ENCODE measurements around the gene C1orf174. TPM values are rescaled to one million over a fixed set of nuclear protein-coding genes. Genes with fewer than 3 reads are reported as not detected.

The C1orf174 gene
- total and polyA plus RNA-seq, 2 of the 13 experiments (the other 11 are each of a cell fraction or from before 2014, with no cell fraction given): 21.6 to 31.4 TPM

DNA sequence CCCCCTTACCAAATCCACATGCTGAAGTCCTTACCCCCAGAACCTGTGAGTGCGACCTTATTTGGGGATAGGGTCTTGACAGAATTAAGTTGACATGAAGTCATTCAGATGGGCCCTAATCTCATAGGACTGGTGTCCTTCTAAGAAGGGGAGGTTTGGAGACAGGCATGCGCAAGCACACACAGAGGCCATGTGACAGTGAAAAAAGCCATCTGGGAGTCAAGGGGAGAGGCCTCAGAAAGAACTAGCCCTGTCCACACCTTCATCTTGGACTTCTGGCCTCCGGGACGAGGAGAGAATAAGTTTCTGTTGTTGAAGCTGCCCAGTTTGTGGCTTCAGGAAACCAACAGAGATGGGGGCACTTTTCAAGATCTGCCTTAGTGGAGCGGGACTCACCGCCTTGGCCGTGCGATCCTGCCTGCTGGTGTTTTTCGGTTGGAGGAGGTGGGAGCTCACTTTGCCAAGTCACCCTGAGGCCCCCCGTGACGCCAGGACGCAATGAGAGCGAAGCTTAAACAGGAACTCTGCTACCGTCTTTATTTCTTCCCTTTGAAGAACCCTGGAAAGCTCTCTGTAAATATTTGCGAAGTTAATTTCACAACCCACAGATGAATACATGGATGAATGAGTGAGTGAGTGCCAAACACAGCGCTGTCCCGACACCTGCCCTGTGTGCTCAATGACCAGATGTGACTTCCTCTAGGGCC lies 42.5 kb upstream of the C1orf174 start (continued):
- TF ChIP-seq HNF1A (IDR thresholded peaks at IDR 0.05; ENCODE audit: low read depth) (no peak), HNF1A (CRISPR knock-in tag; IDR thresholded peaks at IDR 0.05; ENCODE audit: borderline replicate concordance) (no peak), MED1 (CRISPR knock-in tag; IDR thresholded peaks at IDR 0.05) (no peak), SRF (IDR thresholded peaks at IDR 0.05; ENCODE audit: low read depth, low read length) (no peak), ZNF75D (CRISPR knock-in tag; IDR thresholded peaks at IDR 0.05; ENCODE audit: borderline replicate concordance) (no peak), PHF21A (CRISPR knock-in tag; IDR thresholded peaks at IDR 0.05) (0 out of 2 replicates have a peak, but pooled peaks have one; percentile 53), ZNF18 (CRISPR knock-in tag; IDR thresholded peaks at IDR 0.05; ENCODE audit: insufficient replicate concordance) (no peak)
- TF ChIP-seq, protein P1, sequence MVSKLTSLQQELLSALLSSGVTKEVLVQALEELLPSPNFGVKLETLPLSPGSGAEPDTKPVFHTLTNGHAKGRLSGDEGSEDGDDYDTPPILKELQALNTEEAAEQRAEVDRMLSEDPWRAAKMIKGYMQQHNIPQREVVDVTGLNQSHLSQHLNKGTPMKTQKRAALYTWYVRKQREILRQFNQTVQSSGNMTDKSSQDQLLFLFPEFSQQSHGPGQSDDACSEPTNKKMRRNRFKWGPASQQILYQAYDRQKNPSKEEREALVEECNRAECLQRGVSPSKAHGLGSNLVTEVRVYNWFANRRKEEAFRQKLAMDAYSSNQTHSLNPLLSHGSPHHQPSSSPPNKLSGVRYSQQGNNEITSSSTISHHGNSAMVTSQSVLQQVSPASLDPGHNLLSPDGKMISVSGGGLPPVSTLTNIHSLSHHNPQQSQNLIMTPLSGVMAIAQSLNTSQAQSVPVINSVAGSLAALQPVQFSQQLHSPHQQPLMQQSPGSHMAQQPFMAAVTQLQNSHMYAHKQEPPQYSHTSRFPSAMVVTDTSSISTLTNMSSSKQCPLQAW (CRISPR knock-in tag; IDR thresholded peaks at IDR 0.05): no peak
- TF ChIP-seq, protein P2, sequence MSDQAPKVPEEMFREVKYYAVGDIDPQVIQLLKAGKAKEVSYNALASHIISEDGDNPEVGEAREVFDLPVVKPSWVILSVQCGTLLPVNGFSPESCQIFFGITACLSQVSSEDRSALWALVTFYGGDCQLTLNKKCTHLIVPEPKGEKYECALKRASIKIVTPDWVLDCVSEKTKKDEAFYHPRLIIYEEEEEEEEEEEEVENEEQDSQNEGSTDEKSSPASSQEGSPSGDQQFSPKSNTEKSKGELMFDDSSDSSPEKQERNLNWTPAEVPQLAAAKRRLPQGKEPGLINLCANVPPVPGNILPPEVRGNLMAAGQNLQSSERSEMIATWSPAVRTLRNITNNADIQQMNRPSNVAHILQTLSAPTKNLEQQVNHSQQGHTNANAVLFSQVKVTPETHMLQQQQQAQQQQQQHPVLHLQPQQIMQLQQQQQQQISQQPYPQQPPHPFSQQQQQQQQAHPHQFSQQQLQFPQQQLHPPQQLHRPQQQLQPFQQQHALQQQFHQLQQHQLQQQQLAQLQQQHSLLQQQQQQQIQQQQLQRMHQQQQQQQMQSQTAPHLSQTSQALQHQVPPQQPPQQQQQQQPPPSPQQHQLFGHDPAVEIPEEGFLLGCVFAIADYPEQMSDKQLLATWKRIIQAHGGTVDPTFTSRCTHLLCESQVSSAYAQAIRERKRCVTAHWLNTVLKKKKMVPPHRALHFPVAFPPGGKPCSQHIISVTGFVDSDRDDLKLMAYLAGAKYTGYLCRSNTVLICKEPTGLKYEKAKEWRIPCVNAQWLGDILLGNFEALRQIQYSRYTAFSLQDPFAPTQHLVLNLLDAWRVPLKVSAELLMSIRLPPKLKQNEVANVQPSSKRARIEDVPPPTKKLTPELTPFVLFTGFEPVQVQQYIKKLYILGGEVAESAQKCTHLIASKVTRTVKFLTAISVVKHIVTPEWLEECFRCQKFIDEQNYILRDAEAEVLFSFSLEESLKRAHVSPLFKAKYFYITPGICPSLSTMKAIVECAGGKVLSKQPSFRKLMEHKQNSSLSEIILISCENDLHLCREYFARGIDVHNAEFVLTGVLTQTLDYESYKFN (CRISPR knock-in tag; conservative IDR thresholded peaks at IDR 0.05): peak; percentile 70
- TF ChIP-seq, protein P3, sequence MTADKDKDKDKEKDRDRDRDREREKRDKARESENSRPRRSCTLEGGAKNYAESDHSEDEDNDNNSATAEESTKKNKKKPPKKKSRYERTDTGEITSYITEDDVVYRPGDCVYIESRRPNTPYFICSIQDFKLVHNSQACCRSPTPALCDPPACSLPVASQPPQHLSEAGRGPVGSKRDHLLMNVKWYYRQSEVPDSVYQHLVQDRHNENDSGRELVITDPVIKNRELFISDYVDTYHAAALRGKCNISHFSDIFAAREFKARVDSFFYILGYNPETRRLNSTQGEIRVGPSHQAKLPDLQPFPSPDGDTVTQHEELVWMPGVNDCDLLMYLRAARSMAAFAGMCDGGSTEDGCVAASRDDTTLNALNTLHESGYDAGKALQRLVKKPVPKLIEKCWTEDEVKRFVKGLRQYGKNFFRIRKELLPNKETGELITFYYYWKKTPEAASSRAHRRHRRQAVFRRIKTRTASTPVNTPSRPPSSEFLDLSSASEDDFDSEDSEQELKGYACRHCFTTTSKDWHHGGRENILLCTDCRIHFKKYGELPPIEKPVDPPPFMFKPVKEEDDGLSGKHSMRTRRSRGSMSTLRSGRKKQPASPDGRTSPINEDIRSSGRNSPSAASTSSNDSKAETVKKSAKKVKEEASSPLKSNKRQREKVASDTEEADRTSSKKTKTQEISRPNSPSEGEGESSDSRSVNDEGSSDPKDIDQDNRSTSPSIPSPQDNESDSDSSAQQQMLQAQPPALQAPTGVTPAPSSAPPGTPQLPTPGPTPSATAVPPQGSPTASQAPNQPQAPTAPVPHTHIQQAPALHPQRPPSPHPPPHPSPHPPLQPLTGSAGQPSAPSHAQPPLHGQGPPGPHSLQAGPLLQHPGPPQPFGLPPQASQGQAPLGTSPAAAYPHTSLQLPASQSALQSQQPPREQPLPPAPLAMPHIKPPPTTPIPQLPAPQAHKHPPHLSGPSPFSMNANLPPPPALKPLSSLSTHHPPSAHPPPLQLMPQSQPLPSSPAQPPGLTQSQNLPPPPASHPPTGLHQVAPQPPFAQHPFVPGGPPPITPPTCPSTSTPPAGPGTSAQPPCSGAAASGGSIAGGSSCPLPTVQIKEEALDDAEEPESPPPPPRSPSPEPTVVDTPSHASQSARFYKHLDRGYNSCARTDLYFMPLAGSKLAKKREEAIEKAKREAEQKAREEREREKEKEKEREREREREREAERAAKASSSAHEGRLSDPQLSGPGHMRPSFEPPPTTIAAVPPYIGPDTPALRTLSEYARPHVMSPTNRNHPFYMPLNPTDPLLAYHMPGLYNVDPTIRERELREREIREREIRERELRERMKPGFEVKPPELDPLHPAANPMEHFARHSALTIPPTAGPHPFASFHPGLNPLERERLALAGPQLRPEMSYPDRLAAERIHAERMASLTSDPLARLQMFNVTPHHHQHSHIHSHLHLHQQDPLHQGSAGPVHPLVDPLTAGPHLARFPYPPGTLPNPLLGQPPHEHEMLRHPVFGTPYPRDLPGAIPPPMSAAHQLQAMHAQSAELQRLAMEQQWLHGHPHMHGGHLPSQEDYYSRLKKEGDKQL (CRISPR knock-in tag; IDR thresholded peaks at IDR 0.05; ENCODE audit: low read depth): peak; percentile 73; the same call in 1 of the 2 replicates
